HG03103 (cell line): Measurements from ENCODE around the gene HDHD5.

Experiments used
- ATAC-seq: cut with Tn5 transposase; IDR thresholded peaks from one replicate; pipeline ENCODE4 v1.9.1; 2021; ENCODE audit warnings: low read depth; ENCODE audit not compliant: unreplicated experiment

HDHD5 gene

DNA sequence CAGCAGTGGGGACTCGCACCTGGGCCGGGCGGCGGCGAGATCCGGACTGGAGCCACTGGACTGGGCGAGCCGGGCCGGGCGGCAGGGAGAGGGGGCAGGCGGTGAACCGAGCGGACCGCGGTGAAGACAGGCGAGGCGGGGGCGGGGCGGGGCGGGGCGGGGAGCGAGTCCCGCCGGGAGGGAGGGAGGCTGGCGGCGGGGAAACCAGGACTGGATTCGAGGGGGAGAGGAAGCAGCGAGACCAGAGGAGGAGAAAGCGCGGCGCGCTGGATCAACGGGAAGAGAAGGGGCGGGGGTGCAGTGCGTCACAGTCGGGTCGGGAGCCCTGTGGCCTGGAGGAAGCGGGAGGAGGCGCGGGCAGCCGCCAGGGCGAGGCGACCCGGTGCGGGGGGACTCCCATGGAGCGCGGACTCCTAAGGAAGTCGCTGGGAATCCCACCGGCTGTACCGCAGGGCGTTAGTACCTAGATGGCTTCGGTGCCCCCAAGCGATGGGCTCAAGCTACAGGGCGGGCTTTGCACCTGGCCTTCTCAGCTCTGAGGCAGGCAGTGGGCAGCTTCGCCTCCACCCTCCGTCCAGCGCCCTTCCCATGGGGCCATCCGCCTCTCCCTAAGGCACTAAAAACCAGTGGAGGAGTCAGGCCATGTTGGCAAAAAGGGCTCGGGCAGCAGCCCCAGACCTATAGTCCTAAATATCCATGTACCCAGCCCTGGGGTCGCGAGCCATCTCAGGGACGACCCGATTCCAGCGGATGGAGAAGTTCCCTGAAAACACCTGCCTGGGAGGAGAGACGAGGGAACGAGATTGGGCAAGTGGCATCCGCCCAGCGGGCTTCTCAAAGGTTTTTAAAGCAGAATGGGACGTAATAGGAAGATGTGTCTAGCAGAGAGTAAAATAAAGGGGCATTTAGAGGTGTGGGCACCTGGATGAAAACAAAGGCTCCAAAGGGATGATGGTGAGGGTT, 37.6 kb downstream of the HDHD5 start, which contains the start of gene TMEM121B:
Gene TMEM121B, minus strand, starts transcription at position 128 of the 963 bp plus-strand sequence. CDS start 233 bp downstream, outside the sequence.
- no peak for ATAC-seq

DNA sequence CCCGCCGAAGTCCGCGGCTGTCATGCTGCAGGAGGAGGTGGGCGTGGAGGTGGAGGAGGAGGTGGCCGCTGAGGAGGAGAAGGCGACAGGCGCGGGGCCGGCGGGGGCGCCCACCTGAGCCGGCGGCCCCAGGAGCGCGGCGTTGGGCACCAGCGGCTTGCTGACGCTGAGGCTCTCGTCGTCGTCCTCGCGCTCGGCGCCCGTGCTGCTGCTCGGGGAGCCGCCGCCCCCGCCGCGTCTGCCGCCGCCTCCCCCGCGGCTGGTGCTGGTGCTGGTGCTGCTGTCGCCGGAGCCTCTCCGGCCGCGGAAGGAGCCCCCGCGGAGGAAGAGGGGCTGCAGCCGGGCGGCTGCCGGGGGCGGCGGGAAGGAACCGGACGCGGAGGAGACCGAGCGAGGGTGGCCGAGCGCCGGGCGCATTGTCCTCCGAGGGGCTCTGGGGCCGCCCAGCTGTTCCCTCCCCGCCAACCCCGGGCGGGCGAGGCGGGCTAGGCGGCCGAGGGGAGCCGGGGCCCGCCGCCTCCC, 38.3 kb downstream of the HDHD5 start:
- ATAC-seq: no peak

DNA sequence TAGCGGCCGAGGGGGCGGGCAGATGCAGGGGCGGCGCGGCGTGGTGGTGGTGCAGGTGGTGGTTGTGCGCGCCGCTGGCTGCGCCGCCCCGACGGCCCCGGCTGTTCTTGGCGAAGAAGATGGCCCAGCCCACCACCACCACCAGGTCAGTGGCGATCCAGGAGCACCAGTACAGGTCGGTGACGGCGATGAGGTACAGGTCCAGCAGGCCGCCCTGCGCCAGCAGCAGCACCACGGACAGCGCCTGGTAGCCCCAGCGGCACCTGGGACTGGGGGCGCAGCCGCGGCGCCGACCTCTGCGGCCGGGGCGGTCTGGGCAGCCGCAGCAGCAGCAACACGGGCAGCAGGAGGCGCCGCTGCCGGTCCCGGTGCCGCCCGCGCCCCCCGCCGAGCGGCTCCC, 38.8 kb downstream of the HDHD5 start:
- no peak for ATAC-seq

DNA sequence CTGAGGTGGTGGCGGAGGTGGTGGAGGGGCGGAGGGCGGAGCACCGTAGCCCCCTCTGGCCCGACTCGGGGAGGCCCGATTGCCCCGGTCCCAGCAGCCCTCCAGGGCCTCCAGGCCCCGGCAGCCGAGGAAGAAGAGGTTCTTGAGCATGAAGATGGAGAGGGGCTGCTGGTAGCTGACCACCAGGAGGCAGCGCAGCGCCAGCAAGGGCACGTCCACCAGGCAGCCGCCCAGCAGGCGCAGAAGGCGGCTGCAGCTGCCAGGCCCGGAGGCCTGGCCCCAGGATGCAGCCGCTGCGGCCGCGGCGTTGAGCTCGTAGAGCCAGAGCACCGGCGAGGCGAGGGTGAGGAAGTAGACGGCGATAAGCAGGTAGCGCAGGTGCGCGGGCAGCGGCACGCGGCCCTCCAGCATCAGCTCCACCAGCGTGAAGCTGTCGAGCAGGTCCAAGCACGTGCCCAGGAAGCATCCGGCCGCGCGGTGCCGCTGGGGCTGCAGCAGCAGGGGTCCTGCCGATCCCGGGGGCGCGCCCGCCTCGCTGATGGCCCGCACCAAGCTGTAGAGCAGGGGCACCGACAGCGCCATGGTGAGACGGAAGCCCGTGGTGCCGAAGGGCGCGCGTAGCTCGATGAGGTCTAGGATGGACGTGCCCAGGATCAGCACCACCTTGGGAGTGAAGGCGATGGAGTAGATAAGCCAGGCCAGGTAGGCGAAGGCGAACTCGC, 39.4 kb downstream of the HDHD5 start:
- ATAC-seq: no peak

DNA sequence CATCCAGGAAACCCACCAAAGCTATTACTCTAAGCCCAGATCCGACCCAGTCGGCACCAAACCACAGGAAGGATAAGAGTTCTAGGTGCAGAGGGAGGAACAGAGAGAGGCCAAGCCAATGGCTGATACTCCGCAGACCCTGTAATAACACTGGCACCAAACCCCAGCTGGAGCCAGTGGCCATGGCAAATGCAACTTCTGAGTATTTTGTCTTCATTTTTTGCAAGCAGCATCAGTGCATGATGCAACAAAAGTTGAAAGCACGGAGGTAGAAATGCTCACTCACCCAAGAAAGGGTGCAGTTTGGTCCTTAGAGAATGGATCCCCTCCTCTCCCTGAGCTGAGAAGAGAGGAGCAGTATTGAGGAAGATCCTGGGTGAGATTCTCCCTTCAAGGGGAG, 40.7 kb downstream of the HDHD5 start:
- ATAC-seq: no peak

DNA sequence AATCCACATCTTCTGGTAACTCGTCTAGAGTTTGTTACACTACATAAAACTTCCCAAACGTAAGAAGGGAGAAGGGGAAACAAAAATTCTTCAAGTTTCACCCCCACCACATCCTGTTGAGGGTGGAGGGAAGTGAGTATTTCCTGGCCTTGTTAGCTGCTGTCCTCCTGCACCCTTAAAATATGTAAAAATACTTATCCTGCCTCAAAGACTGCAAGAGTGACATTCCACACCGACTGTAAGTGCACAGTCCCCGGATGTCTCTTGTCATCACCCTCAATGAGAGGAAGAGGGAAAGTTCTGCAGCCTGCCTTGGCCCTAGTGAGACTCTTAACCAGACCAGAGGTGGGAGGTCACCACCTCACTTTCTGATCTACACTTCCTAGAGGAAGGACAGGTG, 41.2 kb downstream of the HDHD5 start:
- no peak for ATAC-seq

DNA sequence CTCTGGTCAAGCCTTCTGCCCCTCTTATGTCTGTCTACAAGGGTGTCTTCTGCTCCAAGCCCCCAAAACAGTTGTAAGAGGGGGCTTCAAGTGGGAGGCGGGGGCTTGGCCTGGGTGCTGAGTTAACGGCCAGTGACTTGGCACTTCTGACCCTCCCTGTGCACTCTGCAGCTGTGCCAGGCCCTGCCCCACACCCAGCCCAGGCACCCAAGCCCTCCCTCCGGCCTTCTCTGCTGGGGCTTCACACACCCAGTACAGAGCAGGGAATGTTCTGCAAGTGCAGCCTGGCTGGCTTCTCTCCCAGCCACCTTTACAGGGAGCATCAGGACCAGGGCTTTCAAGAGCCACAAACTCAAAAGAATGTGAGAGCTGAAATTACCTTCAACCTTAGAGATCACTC, 41.7 kb downstream of the HDHD5 start:
- ATAC-seq: no peak

DNA sequence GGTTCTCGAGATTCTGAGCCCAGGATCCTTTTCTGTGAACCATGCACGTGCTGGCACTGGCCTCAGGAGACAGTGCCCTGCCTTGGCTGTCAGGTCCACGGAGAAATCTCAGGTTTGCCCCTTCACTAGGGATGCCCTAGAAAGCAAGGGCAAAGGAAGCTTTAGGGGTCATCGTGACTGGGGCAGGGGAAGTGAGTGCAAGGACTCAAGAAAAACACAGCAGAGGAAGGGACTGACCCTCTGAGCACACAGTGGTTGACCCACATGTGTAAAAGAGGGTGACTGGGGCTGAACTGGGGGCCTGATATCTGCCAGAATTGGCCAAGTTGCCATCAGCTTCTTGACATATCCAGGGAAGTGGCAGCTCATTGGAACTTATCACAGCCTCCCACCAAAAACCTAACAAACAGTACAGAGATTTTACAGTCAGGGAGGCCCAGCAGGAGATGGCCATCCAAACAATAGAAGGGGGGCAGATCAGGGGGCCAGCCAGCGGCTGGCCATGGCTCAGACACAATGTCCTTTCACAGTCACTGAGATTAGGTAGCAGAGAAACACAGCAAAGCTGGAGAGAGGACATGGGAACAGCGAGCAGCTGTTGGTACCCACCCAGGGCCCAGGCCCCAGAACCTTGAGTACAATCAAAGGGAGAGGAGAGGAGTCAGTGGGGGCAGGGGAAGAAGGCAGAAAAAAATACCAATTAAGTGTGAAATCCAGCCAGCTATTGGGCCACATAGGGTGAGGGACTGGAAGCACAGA, 42.3 kb downstream of the HDHD5 start:
- no peak for ATAC-seq

DNA sequence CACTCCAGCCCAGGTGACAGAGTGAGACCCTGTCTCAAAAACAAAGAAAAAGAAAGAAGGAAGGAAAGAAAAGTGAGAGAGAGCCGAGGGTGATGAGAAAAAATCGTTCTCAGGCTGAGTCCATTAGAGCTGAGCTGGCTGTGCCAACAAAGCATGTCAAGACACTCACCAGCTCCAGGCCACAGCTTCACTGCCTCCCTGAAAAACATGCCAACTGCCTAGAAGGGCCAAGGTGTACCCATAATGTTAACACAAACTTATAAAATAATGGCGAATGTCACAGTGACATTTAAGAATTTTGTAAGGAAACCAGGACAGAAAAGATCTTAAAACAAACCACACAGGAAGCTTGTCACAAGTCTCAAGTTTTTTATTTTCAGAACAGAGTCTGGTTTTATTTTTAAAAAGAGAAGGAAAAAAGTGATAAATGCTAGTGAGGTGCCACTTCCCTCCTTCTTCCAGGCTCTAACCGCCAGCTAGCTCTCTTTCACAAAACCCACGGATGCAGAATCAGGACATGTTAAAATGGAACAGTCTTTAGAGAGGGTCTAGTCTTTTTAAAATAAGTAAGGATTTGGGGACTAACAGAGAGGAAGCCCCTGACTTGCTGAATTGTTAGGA, 43.0 kb downstream of the HDHD5 start:
- no peak for ATAC-seq

DNA sequence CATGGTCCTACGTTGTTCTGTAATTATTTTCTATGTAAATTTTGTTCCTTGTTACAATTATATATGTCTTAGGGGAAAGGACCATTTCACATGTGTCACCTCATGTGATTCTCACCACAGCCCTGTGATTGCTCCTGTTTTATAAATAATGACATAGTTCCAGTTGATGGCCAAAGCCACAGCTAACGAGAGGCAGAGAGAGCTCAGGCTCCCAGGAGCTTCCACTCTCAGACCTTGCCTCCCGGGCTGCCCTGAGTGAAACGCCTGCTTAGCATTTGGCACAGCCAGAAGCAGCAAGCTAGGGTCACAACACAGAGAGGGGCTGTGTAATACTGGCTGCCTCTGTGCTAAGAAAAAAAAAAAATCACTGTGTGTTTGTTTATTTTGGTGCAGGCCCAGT, 43.8 kb downstream of the HDHD5 start:
- no peak for ATAC-seq

DNA sequence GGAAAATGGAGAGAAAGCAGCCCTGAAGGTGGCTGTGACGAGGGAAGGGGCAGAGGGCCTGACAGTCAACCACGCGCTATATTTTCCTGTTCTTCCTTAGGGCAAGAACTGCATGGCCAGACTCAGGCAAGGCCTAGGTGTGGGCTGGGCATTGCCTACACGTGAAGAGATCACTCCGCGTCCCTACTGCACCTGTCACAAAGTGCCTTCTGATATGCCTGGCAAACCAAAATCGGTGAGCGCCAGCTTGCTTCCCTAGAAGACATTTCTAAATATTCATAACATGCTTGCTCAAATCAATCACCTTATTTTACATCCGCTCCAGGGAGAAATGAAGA, 44.2 kb downstream of the HDHD5 start:
- no peak for ATAC-seq

DNA sequence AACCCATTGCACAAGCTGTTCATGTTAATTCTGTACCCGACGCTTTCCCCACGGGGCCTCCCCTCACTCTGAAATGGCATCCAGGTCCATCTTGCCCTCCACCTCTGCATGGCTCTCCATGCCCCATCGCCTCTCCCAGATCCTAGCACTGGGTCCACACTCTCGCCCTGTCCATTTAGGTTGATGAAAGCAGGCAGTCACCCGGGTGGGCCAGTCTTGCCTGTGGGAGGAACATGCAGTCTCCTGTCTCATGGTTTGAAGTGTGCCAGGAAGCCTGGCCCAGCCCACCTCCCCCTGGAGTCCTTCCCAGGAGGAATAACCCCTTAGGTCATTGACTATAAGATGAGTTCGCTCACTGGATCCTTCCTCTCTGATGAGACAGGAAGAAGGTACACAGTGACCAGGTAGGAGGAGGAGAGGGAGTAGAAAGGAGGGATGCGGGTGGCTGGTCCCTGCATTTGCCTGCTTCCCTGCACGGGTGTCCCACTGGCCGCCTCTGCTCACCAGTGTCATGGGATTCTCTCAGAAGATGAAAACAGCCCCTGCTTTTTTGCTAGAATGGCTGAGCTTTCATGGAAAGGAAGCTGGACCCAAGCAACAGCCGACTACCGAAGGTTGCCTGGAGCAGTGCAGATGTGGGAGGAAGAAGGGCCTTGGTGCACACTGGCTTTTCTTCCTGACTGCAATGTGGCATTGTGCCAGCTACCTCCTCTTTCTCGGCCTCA, 44.7 kb downstream of the HDHD5 start:
- ATAC-seq: no peak

DNA sequence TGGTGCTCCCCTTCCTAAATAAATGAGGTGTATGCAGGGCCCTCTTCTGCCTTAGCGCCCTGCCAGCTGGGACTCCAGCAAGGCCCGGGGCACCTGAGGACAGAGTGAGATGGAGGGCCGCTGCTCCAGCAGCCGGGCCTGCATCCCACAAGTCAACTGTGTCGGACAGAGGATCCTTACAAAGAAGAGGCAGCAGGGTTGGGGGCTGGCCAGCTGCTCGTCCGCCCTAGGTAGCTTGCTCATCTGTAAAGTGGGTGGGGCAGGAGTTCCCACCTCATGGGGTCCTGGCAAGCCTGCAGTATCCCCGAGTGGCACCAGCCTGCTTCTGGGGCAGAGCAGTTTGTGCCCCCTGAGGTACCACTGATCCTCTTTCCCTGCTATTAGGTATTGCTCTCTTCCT, 45.5 kb downstream of the HDHD5 start:
- ATAC-seq: no peak

DNA sequence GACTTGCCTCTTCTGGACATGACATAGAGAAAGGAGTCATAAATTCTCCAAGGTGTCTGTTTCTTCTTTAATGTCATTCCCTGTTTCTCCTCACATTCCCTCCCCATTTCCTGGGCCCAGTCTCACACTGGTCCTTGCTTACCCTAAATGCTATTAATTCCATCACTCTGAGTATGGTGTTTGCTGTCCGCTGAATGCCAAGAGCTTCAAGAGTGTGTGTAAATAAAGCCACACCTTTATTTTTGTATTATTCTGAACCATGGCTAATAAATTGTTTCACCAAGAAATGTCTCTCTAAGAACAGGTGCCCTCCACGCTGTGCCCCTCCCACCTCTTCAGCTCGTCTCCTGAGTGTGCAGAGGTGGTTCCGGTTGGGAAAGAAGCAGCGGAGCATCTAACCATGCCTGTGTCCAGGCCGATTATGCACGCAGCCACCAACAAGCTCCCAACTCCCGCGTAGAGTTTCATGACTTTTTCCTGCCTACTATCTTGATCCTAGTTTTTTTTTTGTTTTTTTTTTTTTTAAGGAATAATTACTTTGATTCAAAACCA, 46.5 kb downstream of the HDHD5 start:
- ATAC-seq: no peak

DNA sequence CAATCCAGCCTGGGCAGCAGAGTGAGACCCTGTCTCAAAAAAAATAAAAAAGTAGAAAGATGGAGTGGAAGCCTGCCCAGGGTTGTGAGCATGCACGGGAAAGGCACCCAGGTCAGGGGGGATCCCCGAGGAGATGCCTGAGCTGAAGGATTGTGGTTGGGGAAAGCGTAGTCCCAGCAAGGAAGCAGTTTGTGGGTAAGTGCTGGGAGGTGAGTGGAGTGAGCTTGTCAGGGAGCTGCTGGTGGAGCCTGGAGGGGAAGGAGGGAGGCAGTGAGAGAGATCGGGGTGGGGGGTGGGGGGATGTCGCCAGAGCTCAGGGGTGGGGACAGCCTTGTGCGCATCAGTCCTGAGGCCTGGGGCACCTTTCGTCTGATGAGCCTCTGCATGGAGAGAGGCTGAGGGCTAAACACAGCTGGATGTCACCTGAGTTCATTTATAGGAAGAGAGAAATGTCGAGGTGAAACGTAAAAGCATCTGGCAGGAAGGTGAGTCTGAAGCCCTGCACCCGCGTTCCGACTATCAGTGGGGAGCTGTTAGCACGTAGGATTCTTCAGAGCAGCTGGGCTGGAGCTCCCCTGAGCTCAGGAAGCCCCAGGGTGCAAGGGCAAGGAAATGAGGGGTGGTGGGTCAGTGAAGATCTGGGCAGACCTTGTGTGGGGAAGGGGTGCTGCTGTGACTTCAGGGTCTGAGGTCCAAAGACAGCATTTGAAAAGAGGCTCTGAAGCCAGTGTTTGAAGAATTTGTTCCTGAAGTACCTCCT, 48.1 kb downstream of the HDHD5 start:
- ATAC-seq: no peak

DNA sequence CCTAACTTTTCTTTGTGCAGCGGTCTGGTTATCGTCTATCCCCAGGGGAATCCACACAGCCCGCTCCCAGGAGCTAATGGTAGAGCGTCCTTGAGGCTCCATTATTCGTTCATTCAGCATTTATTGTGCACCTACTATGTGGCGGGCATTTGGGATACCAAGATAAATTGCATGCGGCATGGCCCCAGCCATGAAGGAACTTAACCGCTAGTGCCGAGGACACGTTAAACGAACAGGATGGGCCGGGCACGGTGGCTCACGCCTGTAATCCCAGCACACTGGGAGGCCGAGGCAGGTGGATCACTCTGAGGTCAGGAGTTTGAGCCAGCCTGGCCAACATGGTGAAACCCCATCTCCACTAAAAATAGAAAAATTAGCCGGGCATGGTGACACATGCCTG, 49.1 kb downstream of the HDHD5 start:
- no peak for ATAC-seq

DNA sequence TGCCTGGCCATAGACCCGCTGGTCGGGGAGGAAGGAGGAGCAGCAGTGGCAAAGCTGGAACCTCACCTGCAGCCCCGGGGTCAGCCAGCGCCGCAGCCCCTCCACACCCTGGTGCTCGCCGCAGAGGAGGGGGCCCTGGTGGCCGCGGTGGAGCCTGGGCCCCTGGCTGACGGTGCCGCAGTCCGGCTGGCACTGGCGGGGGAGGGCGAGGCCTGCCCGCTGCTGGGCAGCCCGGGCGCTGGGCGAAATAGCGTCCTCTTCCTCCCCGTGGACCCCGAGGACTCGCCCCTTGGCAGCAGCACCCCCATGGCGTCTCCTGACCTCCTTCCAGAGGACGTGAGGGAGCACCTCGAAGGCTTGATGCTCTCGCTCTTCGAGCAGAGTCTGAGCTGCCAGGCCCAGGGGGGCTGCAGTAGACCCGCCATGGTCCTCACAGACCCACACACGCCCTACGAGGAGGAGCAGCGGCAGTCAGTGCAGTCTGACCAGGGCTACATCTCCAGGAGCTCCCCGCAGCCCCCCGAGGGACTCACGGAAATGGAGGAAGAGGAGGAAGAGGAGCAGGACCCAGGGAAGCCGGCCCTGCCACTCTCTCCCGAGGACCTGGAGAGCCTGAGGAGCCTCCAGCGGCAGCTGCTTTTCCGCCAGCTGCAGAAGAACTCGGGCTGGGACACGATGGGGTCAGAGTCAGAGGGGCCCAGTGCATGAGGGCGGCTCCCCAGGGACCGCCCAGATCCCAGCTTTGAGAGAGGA, 49.8 kb downstream of the HDHD5 start:
- ATAC-seq: no peak
